GM18861 (cell line): ENCODE data around the gene IL34.

Source experiments
- ATAC-seq: cut with Tn5 transposase; IDR thresholded peaks from one replicate; pipeline ENCODE4 v1.9.1; 2021; ENCODE audit not compliant: unreplicated experiment

The IL34 gene

DNA sequence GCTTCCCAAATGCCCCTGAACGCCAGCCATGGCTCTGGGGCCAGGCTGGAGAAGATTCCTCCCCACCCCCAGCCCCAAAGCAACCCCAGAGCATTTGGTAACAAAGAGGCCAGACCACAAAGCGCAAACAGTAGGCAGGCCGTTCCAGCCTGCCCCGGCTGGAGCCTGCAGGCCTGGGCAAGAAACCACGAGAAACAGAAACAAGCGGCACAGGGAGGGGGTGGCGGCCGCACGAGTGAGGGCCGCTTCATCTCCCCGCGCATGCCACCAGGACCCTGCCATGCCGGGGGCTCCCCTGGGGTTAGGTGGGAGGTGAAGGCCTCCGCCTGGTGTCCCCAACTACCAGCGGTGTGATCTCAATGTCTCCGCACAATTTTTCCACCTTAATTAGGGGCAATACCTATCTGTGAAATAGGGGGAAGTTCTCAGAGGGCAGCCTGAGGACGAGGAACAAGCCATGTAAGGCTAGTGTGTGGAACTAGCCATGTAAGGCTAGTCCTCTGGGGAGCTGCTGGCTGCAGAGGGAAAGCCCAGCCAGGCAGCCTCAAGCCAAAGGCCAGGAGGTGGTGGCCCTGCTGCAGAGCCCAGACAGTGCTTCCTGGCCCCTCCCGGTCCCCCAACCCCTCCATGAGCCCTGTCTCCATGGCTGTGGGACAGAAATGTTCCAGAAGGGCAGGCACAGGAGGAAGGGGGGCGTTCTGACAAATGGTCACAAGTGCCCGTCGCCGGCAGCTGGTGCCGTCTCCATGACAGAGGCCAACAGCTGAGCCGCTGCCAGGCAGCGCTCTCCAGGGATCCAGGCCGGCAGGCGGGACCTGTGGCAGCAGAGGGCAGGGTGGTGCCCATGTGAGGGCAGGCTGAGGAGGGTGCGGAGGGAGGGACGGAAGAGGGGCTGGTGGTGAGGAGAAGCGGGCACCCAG is 54.0 kb downstream of the IL34 start:
- no peak for ATAC-seq

DNA sequence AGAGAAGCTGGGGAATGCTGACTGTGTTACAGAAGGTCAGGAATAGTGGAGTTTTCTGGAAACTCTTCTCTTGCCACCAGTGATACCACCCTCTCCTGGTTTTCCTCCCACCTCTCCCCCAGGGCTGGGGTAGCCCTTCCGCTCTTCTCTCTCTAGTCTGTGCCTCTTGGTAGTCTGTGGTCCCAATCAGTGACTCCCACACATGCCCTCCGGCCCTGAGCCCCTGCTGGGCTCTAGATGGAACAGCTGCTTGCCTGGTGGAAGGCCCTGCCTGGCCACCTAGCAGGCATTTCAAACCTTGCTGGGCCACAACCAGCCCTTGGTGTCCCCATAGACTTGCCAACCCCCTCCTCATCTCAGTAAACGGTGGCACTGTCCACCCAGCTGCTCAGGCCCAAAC is 54.7 kb downstream of the IL34 start:
- no peak for ATAC-seq

DNA sequence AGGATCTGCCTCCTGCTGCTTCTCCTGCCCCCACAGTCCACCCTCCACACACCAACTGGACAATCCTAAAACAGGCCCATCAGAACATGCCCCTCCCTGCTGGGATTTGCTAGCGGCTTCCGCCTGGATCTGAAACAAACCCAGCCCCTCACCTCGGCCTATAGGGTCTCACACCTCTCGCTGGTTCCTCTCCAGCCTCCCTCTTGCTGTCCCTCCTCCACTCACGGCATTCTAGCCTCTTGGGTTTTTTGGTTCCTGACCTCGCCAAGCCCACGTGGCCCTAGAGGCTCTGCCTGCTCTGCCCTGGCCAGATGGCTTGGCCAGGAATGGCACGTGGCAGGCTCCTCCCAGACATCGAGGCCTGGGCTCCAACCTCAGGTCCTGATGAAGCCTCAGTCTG is 55.2 kb downstream of the IL34 start:
- no peak for ATAC-seq

DNA sequence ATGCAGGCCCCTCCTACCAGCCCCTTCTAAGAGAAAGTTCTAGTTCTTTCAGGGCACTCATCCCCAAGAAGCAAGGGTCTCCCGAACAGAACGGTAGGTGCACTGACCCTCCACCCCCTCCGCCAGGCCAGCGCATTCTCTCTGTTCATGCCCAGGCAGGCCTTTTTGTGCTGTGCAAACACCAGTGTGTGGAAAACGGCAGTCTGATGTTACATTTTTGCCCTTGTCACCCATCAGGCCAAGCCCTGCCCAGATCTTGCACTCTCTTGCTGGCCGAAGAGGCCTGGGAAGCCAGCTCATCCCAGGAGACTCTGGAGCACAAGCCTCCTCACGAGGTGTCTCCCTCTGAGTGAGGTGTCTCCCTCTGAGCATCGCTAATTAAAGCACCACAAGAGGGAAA is 55.6 kb downstream of the IL34 start:
- ATAC-seq, result no peak

DNA sequence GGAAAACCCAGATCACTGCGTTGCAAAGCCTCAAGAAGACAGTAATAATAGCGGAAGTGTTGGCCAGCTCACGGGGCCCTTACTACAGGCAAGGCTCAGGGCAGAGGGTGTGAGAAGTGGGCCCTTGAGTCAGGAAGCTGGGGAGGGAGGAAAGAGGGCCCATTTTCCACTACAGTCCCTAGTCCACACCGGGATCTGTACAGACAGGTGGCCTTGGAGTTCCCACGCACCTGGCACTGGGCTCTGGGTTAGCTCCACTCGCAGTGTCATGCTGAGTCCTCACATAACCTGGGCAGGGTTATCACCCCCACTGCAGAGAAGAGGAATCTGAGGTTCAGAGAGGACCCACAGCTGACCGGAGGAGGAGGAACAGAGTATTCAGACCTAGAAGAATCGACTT is 56.3 kb downstream of the IL34 start:
- ATAC-seq, result no peak

DNA sequence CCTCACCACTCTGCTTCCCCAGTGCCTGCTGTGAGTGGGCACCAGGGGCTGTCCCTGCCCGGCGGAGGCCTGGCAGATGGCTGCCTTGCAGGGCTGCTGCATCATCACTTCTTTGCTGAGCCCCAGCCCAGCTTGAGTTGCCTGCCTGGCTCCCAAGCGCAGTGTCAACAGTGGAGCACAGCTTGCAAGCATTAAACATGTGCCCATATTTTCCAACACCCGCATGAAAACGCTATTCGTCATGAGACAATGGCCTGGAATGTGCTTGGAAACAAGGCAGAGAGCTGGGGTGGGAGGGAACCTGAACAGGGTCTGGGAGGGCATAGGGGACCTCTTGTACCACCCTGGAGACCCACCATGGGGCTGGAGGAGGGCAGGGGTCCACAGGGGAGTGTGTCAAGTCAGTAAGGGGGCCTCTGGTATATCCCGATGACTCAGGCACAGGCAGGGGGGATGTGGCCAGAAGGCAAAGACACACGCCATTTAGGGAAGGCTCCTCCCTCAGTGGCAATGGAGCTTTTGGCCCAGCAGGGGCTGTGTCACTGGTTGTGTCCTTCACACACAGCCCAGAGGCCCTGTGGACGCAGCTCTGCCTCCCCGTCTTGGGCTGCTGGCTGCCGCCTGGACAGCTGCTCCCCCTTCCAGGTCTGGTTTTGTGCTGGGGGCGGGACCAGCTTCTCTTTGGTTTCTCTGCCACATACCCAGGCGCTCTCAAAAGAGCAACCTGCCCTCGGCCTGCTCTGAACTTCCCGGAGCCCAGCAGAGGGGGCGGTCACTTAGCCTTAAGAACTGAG is 56.9 kb downstream of the IL34 start:
- ATAC-seq, result no peak

- ATAC-seq, result no peak
These were observed 57.5 kb downstream of the IL34 start for GRCh38 chr16:70703835-70704381.

- no peak for ATAC-seq
These were observed 58.2 kb downstream of the IL34 start for GRCh38 chr16:70704586-70704985.

- ATAC-seq, result no peak
These were observed 58.7 kb downstream of the IL34 start for GRCh38 chr16:70705056-70705455.

DNA sequence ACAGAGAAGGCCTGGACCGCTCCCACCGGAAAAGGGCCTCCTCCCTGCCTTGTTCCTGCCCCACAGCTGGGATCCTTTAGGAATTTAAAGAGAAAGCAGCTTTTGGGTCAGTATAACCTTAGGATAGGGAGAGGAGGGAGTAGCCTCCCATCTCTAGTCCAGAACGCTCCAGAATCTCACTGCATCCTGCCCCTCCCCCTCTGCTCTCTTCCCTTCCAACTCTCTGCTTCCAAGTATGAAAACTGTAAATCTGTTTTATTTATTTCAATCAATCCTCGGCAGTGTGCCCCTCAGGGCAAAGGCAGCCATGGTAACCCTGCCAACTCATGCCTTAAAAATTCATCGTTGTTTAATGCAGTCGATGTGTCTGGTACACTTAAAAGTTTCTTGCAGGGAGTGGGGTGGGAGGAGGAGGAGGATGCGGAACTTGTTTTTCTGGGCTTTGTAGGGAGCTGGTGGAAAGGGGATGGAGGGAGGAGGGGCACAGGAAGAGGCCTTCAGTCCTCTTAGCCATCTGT is 60.6 kb downstream of the IL34 start:
- no peak for ATAC-seq

- ATAC-seq, result no peak
These were observed 62.2 kb downstream of the IL34 start for GRCh38 chr16:70708366-70709246.

DNA sequence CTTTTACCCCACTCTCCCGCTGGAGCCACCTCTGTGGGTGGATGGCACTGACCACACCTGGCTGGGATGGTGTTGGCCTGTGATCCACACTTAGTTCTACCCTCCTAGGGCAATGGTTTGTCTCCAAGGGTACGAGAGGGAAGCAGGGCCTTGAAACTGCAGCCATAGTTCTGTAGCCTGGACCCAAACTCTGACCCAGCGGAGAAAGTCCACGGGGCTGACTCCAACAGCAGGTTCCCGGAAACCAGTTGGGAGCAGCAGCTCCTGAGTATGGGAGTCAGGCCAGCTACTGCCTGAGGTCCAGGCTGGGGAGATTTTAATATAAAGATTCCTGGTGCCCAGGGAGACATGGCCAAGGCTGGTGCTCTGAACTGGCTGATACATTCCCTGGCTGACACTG is 63.1 kb downstream of the IL34 start:
- no peak for ATAC-seq

- ATAC-seq, result no peak
These were observed 63.6 kb downstream of the IL34 start for GRCh38 chr16:70709942-70710341.
